Brain microvascular endothelial cell (primary cell): Measurements from ENCODE around the gene ZNF467.

Source experiments
- DNase-seq: peaks from one replicate; pipeline ENCODE4 v3.0.0-alpha.2; 2020
- H3K27ac ChIP-seq: fragments of 250-450 bp; sonication (Bioruptor Pico); 2 replicates; pipeline ENCODE4 v1.5.1; 2020; ENCODE audit warnings: mild to moderate bottlenecking, moderate library complexity
- H3K27me3 ChIP-seq: fragments of 250-450 bp; sonication (Bioruptor Pico); replicated peaks from 2 replicates; pipeline ENCODE4 v1.5.1; 2020; ENCODE audit warnings: mild to moderate bottlenecking
- H3K36me3 ChIP-seq: fragments of 250-450 bp; sonication (Bioruptor Pico); replicated peaks from 2 replicates; pipeline ENCODE4 v1.5.1; 2020; ENCODE audit warnings: mild to moderate bottlenecking
- H3K4me3 ChIP-seq: 2 replicates; pipeline ENCODE4 v1.5.1; 2011; ENCODE audit warnings: low read depth, mild to moderate bottlenecking, control low read depth, low read length, moderate library complexity
- in situ Hi-C: cut with HindIII; loops from 2 replicates; pipeline ENCODE4 v1.10.0; 2017; ENCODE audit warnings: low sequenced_read_pairs, low pct_ligation_motif_present
- TF ChIP-seq, protein P1 (sequence below): IDR thresholded peaks from 2 replicates; pipeline ENCODE4 v1.5.1; 2011; ENCODE audit warnings: low read depth, mild to moderate bottlenecking, moderate library complexity, low read length, control low read depth, inconsistent platforms; ENCODE audit errors: missing control alignments

Gene ZNF467

DNA sequence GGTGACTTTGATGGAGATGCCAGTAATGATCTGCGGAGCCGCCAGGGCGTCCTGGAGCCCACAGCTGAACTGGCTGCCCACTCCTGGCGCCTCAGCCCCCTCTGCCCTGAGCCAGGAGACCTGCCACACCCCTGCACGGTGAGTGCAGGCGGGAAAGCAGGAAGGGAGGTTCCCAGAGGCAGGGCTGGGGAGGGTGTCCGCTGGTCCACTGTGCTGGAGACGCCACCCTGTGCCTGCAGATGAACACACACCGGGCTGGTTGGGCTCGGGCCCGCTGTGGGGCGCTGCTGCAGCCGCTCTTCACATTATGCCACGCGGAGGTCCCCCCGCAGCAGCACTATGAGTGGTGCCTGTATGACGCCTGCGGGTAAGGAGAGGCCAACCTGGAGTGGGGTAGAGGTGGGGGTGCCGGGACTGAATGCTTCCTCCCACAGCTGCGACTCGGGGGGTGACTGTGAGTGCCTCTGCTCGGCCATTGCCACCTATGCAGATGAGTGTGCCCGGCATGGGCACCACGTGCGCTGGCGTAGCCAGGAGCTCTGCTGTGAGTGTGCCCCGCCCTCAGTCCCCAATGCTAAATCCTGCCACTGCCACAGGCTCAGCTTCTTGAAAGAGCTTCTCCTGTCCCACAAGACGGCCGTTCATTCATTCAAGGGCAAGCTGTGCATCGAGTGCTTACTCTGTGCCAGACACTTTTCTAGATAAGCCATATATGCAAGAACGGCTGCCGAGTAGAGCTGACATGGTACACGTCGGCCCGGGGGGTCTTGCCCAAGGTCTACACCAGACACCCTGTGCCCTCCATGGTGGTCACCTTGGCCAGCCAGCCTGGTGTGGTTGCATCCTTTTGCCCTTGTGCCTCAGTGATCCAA is 14.3 kb upstream of the ZNF467 start:
- H3K36me3 ChIP-seq, result no peaks in the 10 kb centered on the region
- in situ Hi-C loops, result no loop called here
- no peak overlapping the region for H3K27ac ChIP-seq
- peaks cover 40% of the 10 kb centered on the region for H3K27me3 ChIP-seq
- no peak for DNase-seq
- TF ChIP-seq, protein P1, sequence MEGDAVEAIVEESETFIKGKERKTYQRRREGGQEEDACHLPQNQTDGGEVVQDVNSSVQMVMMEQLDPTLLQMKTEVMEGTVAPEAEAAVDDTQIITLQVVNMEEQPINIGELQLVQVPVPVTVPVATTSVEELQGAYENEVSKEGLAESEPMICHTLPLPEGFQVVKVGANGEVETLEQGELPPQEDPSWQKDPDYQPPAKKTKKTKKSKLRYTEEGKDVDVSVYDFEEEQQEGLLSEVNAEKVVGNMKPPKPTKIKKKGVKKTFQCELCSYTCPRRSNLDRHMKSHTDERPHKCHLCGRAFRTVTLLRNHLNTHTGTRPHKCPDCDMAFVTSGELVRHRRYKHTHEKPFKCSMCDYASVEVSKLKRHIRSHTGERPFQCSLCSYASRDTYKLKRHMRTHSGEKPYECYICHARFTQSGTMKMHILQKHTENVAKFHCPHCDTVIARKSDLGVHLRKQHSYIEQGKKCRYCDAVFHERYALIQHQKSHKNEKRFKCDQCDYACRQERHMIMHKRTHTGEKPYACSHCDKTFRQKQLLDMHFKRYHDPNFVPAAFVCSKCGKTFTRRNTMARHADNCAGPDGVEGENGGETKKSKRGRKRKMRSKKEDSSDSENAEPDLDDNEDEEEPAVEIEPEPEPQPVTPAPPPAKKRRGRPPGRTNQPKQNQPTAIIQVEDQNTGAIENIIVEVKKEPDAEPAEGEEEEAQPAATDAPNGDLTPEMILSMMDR, result peak; percentile 19
- H3K4me3 ChIP-seq, result no peak overlapping the region

DNA sequence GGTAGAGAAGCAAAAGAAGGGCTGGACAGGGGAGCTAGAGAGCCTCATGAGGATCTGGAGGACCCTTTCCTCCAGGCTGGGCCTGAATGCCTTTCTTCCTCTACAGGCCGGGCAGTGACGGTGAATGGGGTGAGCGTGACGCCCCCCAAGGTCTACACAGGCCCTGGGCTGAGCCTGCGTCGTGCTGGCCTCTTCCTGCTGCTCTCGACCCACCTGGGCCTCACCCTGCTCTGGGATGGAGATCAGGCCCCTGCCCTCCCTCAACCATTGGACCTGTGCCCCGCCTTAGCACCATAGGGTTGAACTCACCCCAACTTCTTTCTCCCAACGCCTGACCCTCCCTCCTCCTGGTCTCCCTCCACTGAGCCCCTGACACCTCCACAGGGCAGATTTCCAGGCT is 12.6 kb upstream of the ZNF467 start:
- TF ChIP-seq, protein P1, result no peak
- H3K27ac ChIP-seq, result no peak overlapping the region
- in situ Hi-C loops, result no loop called here
- no peak for DNase-seq
- H3K27me3 ChIP-seq, result peaks cover 40% of the 10 kb centered on the region
- H3K4me3 ChIP-seq, result no peak overlapping the region
- H3K36me3 ChIP-seq, result no peaks in the 10 kb centered on the region

DNA sequence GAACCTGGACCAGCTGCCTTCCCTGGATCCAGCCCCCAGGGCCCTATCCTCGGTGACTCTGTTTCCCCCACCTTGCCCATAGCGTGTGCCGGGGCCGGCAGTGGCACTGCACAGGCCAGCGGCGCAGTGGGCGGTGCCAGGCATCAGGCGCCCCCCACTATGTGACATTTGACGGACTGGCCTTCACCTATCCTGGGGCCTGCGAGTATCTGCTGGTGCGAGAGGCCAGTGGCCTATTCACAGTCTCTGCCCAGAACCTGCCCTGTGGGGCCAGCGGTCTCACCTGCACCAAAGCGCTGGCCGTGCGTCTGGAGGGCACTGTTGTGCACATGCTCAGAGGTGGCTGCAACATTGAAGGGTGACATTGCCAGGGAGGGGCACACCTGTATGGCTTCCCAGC is 12.0 kb upstream of the ZNF467 start:
- TF ChIP-seq, protein P1, result no peak
- in situ Hi-C loops, result no loop called here
- Histone ChIP-seq H3K36me3 (no peaks in the 10 kb centered on the region), H3K27me3 (peaks cover 34% of the 10 kb centered on the region), H3K27ac (no peak overlapping the region), H3K4me3 (no peak overlapping the region)
- DNase-seq, result no peak

DNA sequence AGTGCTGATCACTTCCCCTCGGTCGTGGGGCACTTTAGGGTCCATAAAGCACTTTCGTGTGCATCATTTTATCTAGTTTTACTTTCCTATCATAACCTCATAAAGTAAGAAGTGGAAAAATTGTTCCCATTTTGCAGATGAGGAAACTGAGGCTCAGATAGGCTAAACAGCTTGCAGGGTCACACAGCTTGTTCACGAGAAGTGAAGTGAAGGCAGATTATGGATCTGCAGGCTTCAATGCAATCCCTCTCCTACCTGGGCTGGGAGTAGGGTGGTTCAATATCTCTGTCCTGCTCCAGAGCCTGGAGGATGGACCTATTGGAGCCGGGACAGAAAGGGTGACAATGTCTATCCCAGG is 10.8 kb upstream of the ZNF467 start:
- TF ChIP-seq, protein P1, result no peak
- DNase-seq, result no peak
- Histone ChIP-seq H3K27ac (no peak overlapping the region), H3K27me3 (peaks cover 23% of the 10 kb centered on the region), H3K36me3 (no peaks in the 10 kb centered on the region), H3K4me3 (no peak overlapping the region)
- in situ Hi-C loops, result no loop called here

DNA sequence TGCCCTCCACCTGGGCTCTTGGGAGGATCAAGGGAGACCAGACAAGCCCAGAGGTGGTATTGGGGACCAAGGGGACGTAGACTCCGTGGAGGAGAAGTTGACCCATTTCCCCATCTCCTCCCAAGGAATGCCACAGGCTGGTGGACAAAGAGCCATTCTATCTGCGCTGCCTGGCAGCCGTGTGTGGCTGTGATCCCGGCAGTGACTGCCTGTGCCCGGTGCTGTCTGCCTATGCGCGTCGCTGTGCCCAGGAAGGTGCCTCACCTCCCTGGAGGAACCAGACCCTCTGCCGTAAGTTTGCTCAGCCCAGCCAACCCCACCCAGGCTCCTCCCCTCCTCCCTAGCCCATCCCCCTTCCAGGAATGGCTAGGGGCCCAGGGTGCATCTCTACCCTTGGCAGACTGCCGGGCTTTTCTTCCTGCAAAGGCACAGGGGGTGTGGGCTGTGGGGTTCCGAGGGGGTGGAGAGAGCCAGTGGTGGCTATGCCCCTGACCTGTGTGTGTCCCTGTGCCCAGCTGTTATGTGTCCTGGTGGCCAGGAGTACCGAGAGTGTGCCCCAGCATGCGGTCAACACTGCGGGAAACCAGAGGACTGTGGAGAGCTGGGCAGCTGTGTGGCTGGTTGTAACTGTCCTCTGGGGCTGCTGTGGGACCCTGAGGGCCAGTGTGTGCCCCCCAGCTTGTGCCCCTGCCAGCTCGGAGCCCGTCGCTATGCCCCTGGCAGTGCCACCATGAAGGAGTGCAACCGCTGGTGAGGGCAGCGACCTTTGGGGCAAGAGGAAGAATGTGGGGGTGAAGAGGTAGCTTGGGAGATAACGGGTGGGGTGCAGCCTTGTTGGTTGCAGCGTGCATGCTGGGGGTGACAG is 10.2 kb upstream of the ZNF467 start:
- TF ChIP-seq, protein P1, result no peak
- no peak overlapping the region for H3K4me3 ChIP-seq
- H3K36me3 ChIP-seq, result no peaks in the 10 kb centered on the region
- in situ Hi-C loops, result no loop called here
- H3K27me3 ChIP-seq, result peaks cover 16% of the 10 kb centered on the region
- H3K27ac ChIP-seq, result no peak overlapping the region
- no peak for DNase-seq
